ENCODE measurements around the gene CHST4.
"Not testable (repeated sequence)": the region's sequence is repeated elsewhere in the genome, so short reads cannot be mapped to it uniquely, and the experiment has no call there.

The CHST4 gene

DNA sequence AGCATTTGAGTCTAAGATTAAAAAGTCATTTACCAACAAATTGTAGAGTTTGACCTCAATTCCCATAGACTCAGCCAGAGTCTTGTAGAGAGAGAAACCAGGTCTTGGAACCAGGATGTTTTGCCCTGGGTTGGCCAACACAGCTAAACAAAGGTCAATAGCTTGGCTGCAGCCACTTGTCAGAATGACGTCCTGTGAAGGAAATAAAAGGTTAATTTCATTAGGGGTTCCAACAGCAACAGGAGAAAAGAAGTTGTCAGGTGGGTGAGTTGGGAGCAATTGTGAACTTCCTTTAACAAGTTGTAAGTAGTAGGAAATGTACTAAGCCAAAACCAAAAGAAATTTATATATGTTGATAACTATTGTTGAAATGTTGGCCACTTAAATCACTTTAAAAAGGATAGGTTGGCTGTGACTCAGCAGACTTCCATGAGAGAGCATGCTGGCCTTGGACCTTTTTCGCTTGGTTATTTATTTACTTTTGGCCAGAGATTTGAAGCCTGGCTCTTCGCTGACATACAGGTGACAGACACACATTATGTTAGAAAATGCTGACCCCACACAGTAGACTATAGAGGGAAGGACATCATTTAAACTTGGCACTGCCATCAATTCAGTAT, 46.4 kb downstream of the CHST4 start:
- DNase-seq = no peak

- no peak for DNase-seq
These were observed 47.3 kb downstream of the CHST4 start for GRCh38 chr16:71573387-71574094.

GRCh38 chr16:71574702-71575101, 48.5 kb downstream of the CHST4 start:
- DNase-seq = no peak

DNA sequence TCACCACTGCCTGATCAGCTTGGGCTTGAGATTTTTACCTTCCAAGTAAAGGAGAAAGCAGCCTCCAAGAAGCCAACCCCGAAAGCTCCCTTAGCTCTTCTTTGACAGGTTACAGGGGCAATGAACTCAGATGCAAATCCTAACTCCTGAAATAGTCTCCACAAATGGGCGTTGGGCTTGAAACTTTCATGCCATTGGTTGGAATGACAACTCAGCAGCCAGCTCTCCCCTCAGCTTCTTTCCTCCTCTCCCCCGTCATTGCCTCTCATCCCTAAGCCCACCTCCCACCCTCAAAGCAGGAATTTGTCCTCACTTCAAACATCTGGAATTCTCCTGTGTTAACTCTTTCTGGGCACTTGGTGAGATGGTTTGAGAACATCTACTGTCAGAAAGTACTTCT, 50.7 kb downstream of the CHST4 start, which contains the start of gene TAT:
Gene TAT, minus strand, starts transcription at position 122 of the 400 bp plus-strand sequence. CDS start 677 bp downstream, outside the sequence.
- no peak for DNase-seq

GRCh38 chr16:71582553-71582848, 56.3 kb downstream of the CHST4 start:
- not testable (repeated sequence) for DNase-seq

GRCh38 chr16:71584543-71585317, 58.5 kb downstream of the CHST4 start:
- no peak for DNase-seq

GRCh38 chr16:71585318-71585703, 59.1 kb downstream of the CHST4 start:
- DNase-seq = no peak
